Testis (tissue), 3 donors: ENCODE measurements around the gene RAX. TPM values are rescaled to one million over a fixed set of nuclear protein-coding genes. Genes with fewer than 3 reads are reported as not detected.
"Not testable (repeated sequence)": the region's sequence is repeated elsewhere in the genome, so short reads cannot be mapped to it uniquely, and the experiment has no call there.

Experiments used
- DNase-seq: peaks from one replicate; pipeline ENCODE4 v3.0.0-alpha.2; 2019
- H3K27ac ChIP-seq, 2 donors: fragments of 200-600 bp; sonication (generic); one replicate each; pipeline ENCODE4 v1.5.1; 2019
- H3K27me3 ChIP-seq: fragments of 200-600 bp; sonication (generic); one replicate; pipeline ENCODE4 v1.5.1; 2019
- H3K36me3 ChIP-seq: fragments of 200-600 bp; sonication (generic); one replicate; pipeline ENCODE4 v1.5.1; 2017; ENCODE audit warnings: low read depth; ENCODE audit errors: missing control alignments
- H3K4me1 ChIP-seq: fragments of 200-600 bp; sonication (generic); one replicate; pipeline ENCODE4 v1.5.1; 2019
- H3K4me3 ChIP-seq, 2 donors: fragments of 200-600 bp; sonication (generic); one replicate each; pipeline ENCODE4 v1.5.1; 2017 to 2019
- H3K9me3 ChIP-seq: fragments of 200-600 bp; sonication (generic); one replicate; pipeline ENCODE4 v1.5.1; 2017
- CTCF ChIP-seq, 3 experiments: fragments of 450-650 bp in 2 of 3; fragments of 200-600 bp in 1 of 3; sonication (generic) in 1 of 3; IDR thresholded peaks; one replicate each; pipeline ENCODE4 v1.5.1; 2016 to 2019; ENCODE audit warnings: antibody characterized with exemption in 3 of 3, mild to moderate bottlenecking in 2 of 3, moderate library complexity in 1 of 3
- POLR2A ChIP-seq: fragments of 450-650 bp; IDR thresholded peaks from one replicate; pipeline ENCODE4 v1.6.1; 2017; ENCODE audit warnings: antibody characterized with exemption, mild to moderate bottlenecking, moderate library complexity
- WGBS, 2 donors: methylation state at CpG; one replicate each; pipeline ENCODE4 v1.1.5; 2018; 5-methylcytosine and 5-hydroxymethylcytosine counted together
- intact Hi-C: fragments of 100-400 bp; cut with DNase I; formaldehyde crosslinking; loops from one replicate; pipeline ENCODE4 v1.15.1; 2023; ENCODE audit warnings: low total_unique reads
- polyA plus RNA-seq: library from polyadenylated mRNA; stranded (reverse); fragments of 350-450 nt; fragmentation: Illumina TruSeq; extraction: RNeasy Lipid Tissue Mini Kit (QIAGEN cat#74804); gene quantifications from one replicate; pipeline ENCODE4 v1.2.3, GENCODE V29; 2014; ENCODE audit warnings: low read depth, low replicate concordance; ENCODE audit not compliant: insufficient read depth
- total RNA-seq, 2 donors: library from RNA; depleted of rRNA; stranded (reverse); fragments of >200 nt; gene quantifications; one replicate each; pipeline ENCODE4 v1.2.3, GENCODE V29; 2016

RAX gene
- total and polyA plus RNA-seq, 3 donors from 2014 or later, result not detected

GRCh38 chr18:59264121-59264571 lies 9.1 kb downstream of the RAX start:
- WGBS, 2 donors, result 2 to 4% methylated on average over 15 to 17 of the region's 17 CpGs
- no peaks in the 10 kb centered on the region for H3K27me3 ChIP-seq
- H3K36me3 ChIP-seq, result no peaks in the 10 kb centered on the region
- intact Hi-C loops, result no loop called here
- no peak overlapping the region for H3K27ac ChIP-seq
- DNase-seq, result no peak
- no peaks in the 10 kb centered on the region for H3K9me3 ChIP-seq
- TF ChIP-seq POLR2A (no peak), CTCF (IDR thresholded peaks at IDR 0.05) (no peak)
- H3K4me3 ChIP-seq, result no peak overlapping the region
- peaks cover 7% of the 10 kb centered on the region for H3K4me1 ChIP-seq

GRCh38 chr18:59263661-59264060 lies 9.6 kb downstream of the RAX start:
- intact Hi-C loops, result no loop called here
- no peaks in the 10 kb centered on the region for H3K9me3 ChIP-seq
- H3K4me1 ChIP-seq, result peaks cover 7% of the 10 kb centered on the region
- H3K27ac ChIP-seq, result no peak overlapping the region
- 3 to 4% methylated on average over 16 of the region's 16 CpGs for WGBS, 2 donors
- no peak overlapping the region for H3K4me3 ChIP-seq
- no peaks in the 10 kb centered on the region for H3K27me3 ChIP-seq
- H3K36me3 ChIP-seq, result no peaks in the 10 kb centered on the region
- no peak for DNase-seq
- TF ChIP-seq CTCF (IDR thresholded peaks at IDR 0.05) (no peak), POLR2A (no peak)

GRCh38 chr18:59262243-59262642 lies 11.0 kb downstream of the RAX start:
- H3K4me3 ChIP-seq, H3K27ac ChIP-seq, H3K36me3 ChIP-seq, H3K4me1 ChIP-seq, H3K9me3 ChIP-seq, DNase-seq, intact Hi-C loops, H3K27me3 ChIP-seq: not testable (repeated sequence)
- WGBS, 2 donors, result 85 to 87% methylated on average over 2 of the region's 2 CpGs

GRCh38 chr18:59261842-59262241 lies 11.4 kb downstream of the RAX start:
- H3K27ac ChIP-seq, H3K4me3 ChIP-seq, H3K9me3 ChIP-seq, H3K27me3 ChIP-seq, H3K4me1 ChIP-seq, DNase-seq, H3K36me3 ChIP-seq, intact Hi-C loops: not testable (repeated sequence)
- 86 to 87% methylated on average over 3 of the region's 3 CpGs for WGBS, 2 donors

GRCh38 chr18:59255491-59255890 lies 17.8 kb downstream of the RAX start:
- DNase-seq, intact Hi-C loops, H3K27ac ChIP-seq, H3K36me3 ChIP-seq, H3K4me1 ChIP-seq, H3K4me3 ChIP-seq, H3K27me3 ChIP-seq, H3K9me3 ChIP-seq: not testable (repeated sequence)
- WGBS, 2 donors, result 73 to 83% methylated on average over 3 to 15 of the region's 30 CpGs

- Histone ChIP-seq H3K27me3 (no peaks in the 10 kb centered on the region), H3K27ac (no peak overlapping the region), H3K4me3 (no peak overlapping the region), H3K4me1 (no peaks in the 10 kb centered on the region), H3K36me3 (no peaks in the 10 kb centered on the region), H3K9me3 (no peaks in the 10 kb centered on the region)
- DNase-seq, result peak; percentile 72
- no peak for TF ChIP-seq POLR2A
- peak in 2 of 3 experiments; percentile 49 to 63 for TF ChIP-seq CTCF (IDR thresholded peaks at IDR 0.05)
- intact Hi-C loops, result no loop called here
- 6 to 15% methylated on average over 5 of the region's 5 CpGs for WGBS, 2 donors
These were observed 24.0 kb downstream of the RAX start for GRCh38 chr18:59249199-59249774.
